K562 (cell line): ENCODE data around the gene EPB41L2. TPM values are rescaled to one million over a fixed set of nuclear protein-coding genes. Genes with fewer than 3 reads are reported as not detected.

Experiments used
- CHD7 ChIP-seq: fragments of 200-600 bp; sonication (generic); IDR thresholded peaks from one replicate; pipeline ENCODE4 v1.6.1; 2012; ENCODE audit warnings: mild to moderate bottlenecking, low read depth, low read length, inconsistent platforms
- HDGF ChIP-seq: fragments of 450-650 bp; IDR thresholded peaks from 2 replicates; pipeline ENCODE4 v1.6.1; 2016
- MXI1 ChIP-seq: IDR thresholded peaks from 2 replicates; pipeline ENCODE4 v1.6.1; 2011; ENCODE audit warnings: low read depth, mild to moderate bottlenecking, improper control_type of control experiment, low read length
- NR3C1 ChIP-seq: sonication (generic); formaldehyde crosslinking; IDR thresholded peaks from 2 replicates; pipeline ENCODE4 v1.8.1; 2022; ENCODE audit warnings: missing genetic modification reagents
- polyA plus RNA-seq, 8 experiments: library from polyadenylated mRNA; depleted of rRNA in 4 of 8; stranded (reverse) in 5 of 8; unstranded in 3 of 8; fragments of >200 nt; fragmentation: Nextera tagmentation in 2 of 8; fragmentation: Illumina TruSeq in 1 of 8; extraction: Ambion mirVana in 2 of 8; extraction: Trizol in 1 of 8; gene quantifications; 2 replicates each; pipeline versions ENCODE4 v1.2.1 to v1.2.3, GENCODE V29; 2011 to 2014; ENCODE audit warnings: inconsistent platforms in 1 of 8, missing spikeins in 1 of 8
- total RNA-seq, 7 experiments: library from RNA; depleted of rRNA in 6 of 7; stranded (reverse); fragments of >200 nt in 6 of 7; fragmentation: Illumina TruSeq in 2 of 7; extraction: Trizol in 2 of 7; gene quantifications; 2 replicates each; pipeline versions ENCODE4 v1.2.1 to v1.2.3, GENCODE V29; 2011 to 2021; ENCODE audit warnings: low replicate concordance in 1 of 7

EPB41L2 gene
- total and polyA plus RNA-seq, 9 of the 15 experiments (the other 6 are each of a cell fraction or from before 2014, with no cell fraction given) = 5.1 to 53.6 (median 25.0) TPM

- no peak for TF ChIP-seq CHD7
- TF ChIP-seq MXI1 = no peak
- no peak for TF ChIP-seq NR3C1
- TF ChIP-seq HDGF = no peak
These were observed 98.8 kb downstream of the EPB41L2 start (continued) for GRCh38 chr6:130964289-130964688.
